Gastrocnemius medialis (tissue), 4 donors: Measurements from ENCODE around the gene WFIKKN1.

Experiments
- POLR2A ChIP-seq, 2 donors: fragments of 450-650 bp; IDR thresholded peaks; one replicate each; pipeline ENCODE4 v1.6.1; 2017; ENCODE audit warnings: antibody characterized with exemption in 2 of 2, mild to moderate bottlenecking in 2 of 2, moderate library complexity in 2 of 2
- TF ChIP-seq, protein P1 (sequence below), 5 experiments: fragments of 450-650 bp in 3 of 5; fragments of 200-600 bp in 2 of 5; sonication (generic) in 2 of 5; IDR thresholded peaks in 4 of 5; conservative IDR thresholded peaks in 1 of 5; 1 replicate in 4 of 5; 2 replicates in 1 of 5; pipeline ENCODE4 v1.5.1; 2016 to 2019; ENCODE audit warnings: antibody characterized with exemption in 5 of 5, mild to moderate bottlenecking in 3 of 5, moderate library complexity in 3 of 5

DNA sequence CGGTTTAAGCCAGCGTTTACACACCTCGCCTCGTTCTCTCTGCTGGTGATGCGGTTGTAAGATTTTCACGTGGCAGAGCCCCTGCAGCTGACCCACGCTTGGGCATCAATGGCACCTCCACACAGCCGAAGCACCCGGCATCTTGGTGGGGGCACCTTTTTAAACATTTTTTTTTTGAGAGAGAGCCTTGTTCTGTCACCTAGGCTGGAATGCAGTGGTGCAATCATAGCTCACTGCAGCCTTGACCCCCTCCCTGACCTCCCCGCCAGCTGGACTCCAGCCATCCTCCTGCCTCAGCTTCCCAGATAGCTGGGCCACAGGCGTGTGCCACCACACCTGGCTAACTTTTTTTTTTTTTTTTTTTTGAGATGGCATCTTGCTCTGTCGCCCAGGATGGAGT lies 23.2 kb downstream of the WFIKKN1 start:
- TF ChIP-seq, protein P1, sequence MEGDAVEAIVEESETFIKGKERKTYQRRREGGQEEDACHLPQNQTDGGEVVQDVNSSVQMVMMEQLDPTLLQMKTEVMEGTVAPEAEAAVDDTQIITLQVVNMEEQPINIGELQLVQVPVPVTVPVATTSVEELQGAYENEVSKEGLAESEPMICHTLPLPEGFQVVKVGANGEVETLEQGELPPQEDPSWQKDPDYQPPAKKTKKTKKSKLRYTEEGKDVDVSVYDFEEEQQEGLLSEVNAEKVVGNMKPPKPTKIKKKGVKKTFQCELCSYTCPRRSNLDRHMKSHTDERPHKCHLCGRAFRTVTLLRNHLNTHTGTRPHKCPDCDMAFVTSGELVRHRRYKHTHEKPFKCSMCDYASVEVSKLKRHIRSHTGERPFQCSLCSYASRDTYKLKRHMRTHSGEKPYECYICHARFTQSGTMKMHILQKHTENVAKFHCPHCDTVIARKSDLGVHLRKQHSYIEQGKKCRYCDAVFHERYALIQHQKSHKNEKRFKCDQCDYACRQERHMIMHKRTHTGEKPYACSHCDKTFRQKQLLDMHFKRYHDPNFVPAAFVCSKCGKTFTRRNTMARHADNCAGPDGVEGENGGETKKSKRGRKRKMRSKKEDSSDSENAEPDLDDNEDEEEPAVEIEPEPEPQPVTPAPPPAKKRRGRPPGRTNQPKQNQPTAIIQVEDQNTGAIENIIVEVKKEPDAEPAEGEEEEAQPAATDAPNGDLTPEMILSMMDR (IDR thresholded peaks at IDR 0.05 in 4 of 5, conservative IDR thresholded peaks at IDR 0.05 in 1 of 5) = no peak
- TF ChIP-seq POLR2A (IDR thresholded peaks at IDR 0.05) = no peak
